ENCODE results near the gene NLN. TPM values are rescaled to one million over a fixed set of nuclear protein-coding genes. Genes with fewer than 3 reads are reported as not detected.
A peak's percentile ranks its signal among the peaks of the same experiment; 100 is the strongest.
"Not testable (repeated sequence)": the region's sequence is repeated elsewhere in the genome, so short reads cannot be mapped to it uniquely, and the experiment has no call there.

Gene NLN
- total RNA-seq: 10 to 100 TPM in 2 of 4 donors, 1 to 10 TPM in 2; 6.5 to 11.5 (median 9.8) TPM

GRCh38 chr5:65721720-65722574 lies at the start of gene NLN, which contains the start of gene SGTB:
NLN (plus strand) TSS chr5:65722205; CDS start chr5:65722374, 169 bp downstream.
SGTB (minus strand) TSS chr5:65722109; CDS start chr5:65720807, 1,302 bp downstream.
- H3K27me3 ChIP-seq: no peaks in the 10 kb centered on the region
- peak; percentile 98 for ATAC-seq
- no peaks in the 10 kb centered on the region for H3K9me3 ChIP-seq
- H3K27ac ChIP-seq: peak within 1 kb of the TSS; percentile 44 to 85 (median 80)
- peak in 1 of 4 experiments; percentile 5 for TF ChIP-seq CTCF (IDR thresholded peaks at IDR 0.05)
- TF ChIP-seq POLR2AphosphoS5 (IDR thresholded peaks at IDR 0.05): no peak
- TF ChIP-seq EP300 (IDR thresholded peaks at IDR 0.05): no peak
- TF ChIP-seq POLR2A (IDR thresholded peaks at IDR 0.05): peak; percentile 35 to 36
- 0% methylated on average over 7 of the region's 92 CpGs; no CpG with 5 or more reads in 1 of the 2 donors for WGBS, 2 donors (ENCODE audit: low coverage in 1 of 2)
- H3K36me3 ChIP-seq: peaks cover 0 to 11% of the 10 kb centered on the region in 2 donors
- peaks cover 0 to 35% (median 0%) of the 10 kb centered on the region in 3 donors for H3K4me1 ChIP-seq
- H3K4me3 ChIP-seq: peak within 1 kb of the TSS; percentile 73 to 99

- Histone ChIP-seq H3K27ac (no peak overlapping the region), H3K27me3 (no peaks in the 10 kb centered on the region), H3K9me3 (no peaks in the 10 kb centered on the region), H3K4me1 (no peaks in the 10 kb centered on the region), H3K36me3 (peaks cover 0 to 55% of the 10 kb centered on the region in 2 donors), H3K4me3 (no peak overlapping the region)
- ATAC-seq: no peak
- no peak for TF ChIP-seq POLR2AphosphoS5 (IDR thresholded peaks at IDR 0.05)
- no peak for TF ChIP-seq EP300 (IDR thresholded peaks at IDR 0.05)
- TF ChIP-seq CTCF (IDR thresholded peaks at IDR 0.05): no peak
- TF ChIP-seq POLR2A (IDR thresholded peaks at IDR 0.05): no peak
- 58 to 88% methylated on average over 1 of the region's 1 CpG for WGBS, 2 donors (ENCODE audit: low coverage in 1 of 2)
Observed at GRCh38 chr5:65672796-65673195, 49.2 kb upstream of the NLN start.

GRCh38 chr5:65674749-65675148 lies 47.3 kb upstream of the NLN start:
- no peak for ATAC-seq
- Histone ChIP-seq H3K27ac (no peak overlapping the region), H3K27me3 (no peaks in the 10 kb centered on the region), H3K4me3 (no peak overlapping the region), H3K36me3 (peaks cover 0 to 48% of the 10 kb centered on the region in 2 donors), H3K9me3 (no peaks in the 10 kb centered on the region), H3K4me1 (no peaks in the 10 kb centered on the region)
- TF ChIP-seq POLR2AphosphoS5 (IDR thresholded peaks at IDR 0.05): no peak
- no peak for TF ChIP-seq CTCF (IDR thresholded peaks at IDR 0.05)
- no peak for TF ChIP-seq POLR2A (IDR thresholded peaks at IDR 0.05)
- TF ChIP-seq EP300 (IDR thresholded peaks at IDR 0.05): no peak

GRCh38 chr5:65676056-65676455 lies 45.9 kb upstream of the NLN start:
- peaks cover 0 to 46% of the 10 kb centered on the region in 2 donors for H3K36me3 ChIP-seq
- not testable (repeated sequence) for H3K27ac ChIP-seq, H3K4me1 ChIP-seq, H3K27me3 ChIP-seq, H3K4me3 ChIP-seq, ATAC-seq, H3K9me3 ChIP-seq
- WGBS, 2 donors (ENCODE audit: low coverage in 1 of 2): 94 to 100% methylated on average over 2 to 3 of the region's 3 CpGs

GRCh38 chr5:65682148-65682547 lies 39.9 kb upstream of the NLN start:
- no peak for ATAC-seq
- H3K36me3 ChIP-seq: peaks cover 0 to 66% of the 10 kb centered on the region in 2 donors
- no peaks in the 10 kb centered on the region for H3K4me1 ChIP-seq
- 92% methylated on average over 3 of the region's 3 CpGs; no CpG with 5 or more reads in 1 of the 2 donors for WGBS, 2 donors (ENCODE audit: low coverage in 1 of 2)
- no peaks in the 10 kb centered on the region for H3K27me3 ChIP-seq
- H3K27ac ChIP-seq: no peak overlapping the region
- no peak overlapping the region for H3K4me3 ChIP-seq
- TF ChIP-seq CTCF (IDR thresholded peaks at IDR 0.05) (no peak), POLR2AphosphoS5 (IDR thresholded peaks at IDR 0.05) (no peak), POLR2A (IDR thresholded peaks at IDR 0.05) (no peak), EP300 (IDR thresholded peaks at IDR 0.05) (no peak)
- H3K9me3 ChIP-seq: no peaks in the 10 kb centered on the region
